Esophagus muscularis mucosa (tissue), 3 donors: ENCODE measurements around the gene LINGO4.

Experiments
- CTCF ChIP-seq, 3 experiments: fragments of 200-600 bp in 2 of 3; fragments of 450-650 bp in 1 of 3; sonication (generic) in 2 of 3; IDR thresholded peaks; one replicate each; pipeline ENCODE4 v1.5.1; 2017 to 2019; ENCODE audit warnings: antibody characterized with exemption in 3 of 3, mild to moderate bottlenecking in 2 of 3, moderate library complexity in 1 of 3
- POLR2A ChIP-seq: fragments of 450-650 bp; IDR thresholded peaks from one replicate; pipeline ENCODE4 v1.6.1; 2017; ENCODE audit warnings: antibody characterized with exemption, moderate library complexity, mild to moderate bottlenecking, low read depth
- POLR2AphosphoS5 ChIP-seq, 2 donors: sonication (generic); formaldehyde crosslinking; IDR thresholded peaks; one replicate each; pipeline ENCODE4 v1.6.1; 2017; ENCODE audit warnings: antibody characterized with exemption in 2 of 2

GRCh38 chr1:151846686-151847237 lies 41.5 kb upstream of the LINGO4 start:
- no peak for TF ChIP-seq POLR2A
- no peak for TF ChIP-seq POLR2AphosphoS5 (IDR thresholded peaks at IDR 0.05)
- no peak for TF ChIP-seq CTCF (IDR thresholded peaks at IDR 0.05)
